Choroid plexus epithelial cell (primary cell): Measurements from ENCODE around the gene AMMECR1.
A peak's percentile ranks its signal among the peaks of the same experiment; 100 is the strongest.

Experiments
- DNase-seq: peaks from one replicate; pipeline ENCODE4 v3.0.0-alpha.2; 2010; ENCODE audit warnings: low read depth
- H3K4me3 ChIP-seq: 2 replicates; pipeline ENCODE4 v1.5.1; 2011; ENCODE audit warnings: low read depth, mild to moderate bottlenecking, control low read depth, low read length, moderate library complexity
- CTCF ChIP-seq: conservative IDR thresholded peaks from 2 replicates; pipeline ENCODE4 v1.5.1; 2011; ENCODE audit warnings: low read depth, mild to moderate bottlenecking, control low read depth, inconsistent platforms, low read length, moderate library complexity

The AMMECR1 gene

GRCh38 chrX:110321081-110321480 lies 3.2 kb upstream of the AMMECR1 start:
- no peak overlapping the region for H3K4me3 ChIP-seq
- DNase-seq = no peak
- no peak for TF ChIP-seq CTCF

DNA sequence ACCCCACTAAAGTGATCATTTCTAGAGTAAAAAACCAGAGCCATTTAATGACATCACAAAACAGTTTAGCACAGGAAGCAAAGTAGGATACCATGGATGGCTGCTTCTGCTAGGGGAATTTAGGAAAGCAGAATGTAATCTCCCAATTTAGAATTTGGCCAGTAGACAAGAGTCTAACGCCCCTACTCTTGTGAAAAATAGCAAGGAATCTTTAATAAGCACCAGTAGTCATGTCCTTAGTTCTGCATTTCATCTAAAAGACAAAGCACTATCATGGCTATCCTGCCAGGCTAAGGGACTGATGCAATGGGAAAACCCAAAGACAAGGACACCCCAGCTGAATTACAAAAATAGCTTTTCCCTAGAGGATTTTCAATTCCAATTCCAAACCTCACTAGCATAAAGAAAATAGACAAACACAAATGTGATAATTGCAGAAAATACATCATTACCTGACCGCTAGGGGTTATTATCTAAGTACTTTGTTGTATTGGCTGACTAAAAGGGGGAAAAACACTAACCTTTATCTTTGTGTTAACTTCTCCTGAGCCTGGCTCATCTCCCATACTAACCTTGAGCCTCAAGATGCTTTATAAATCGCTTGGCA lies 2.6 kb upstream of the AMMECR1 start:
- DNase-seq = no peak
- no peak overlapping the region for H3K4me3 ChIP-seq
- no peak for TF ChIP-seq CTCF

- no peak for DNase-seq
- peak overlapping the region; percentile 77 for H3K4me3 ChIP-seq
- no peak for TF ChIP-seq CTCF
These were observed 731 bp upstream of the AMMECR1 start for GRCh38 chrX:110318664-110318968.

GRCh38 chrX:110317061-110317819 lies 645 bp downstream of the AMMECR1 start:
- DNase-seq = no peak
- no peak for TF ChIP-seq CTCF
- peak overlapping the region; percentile 77 for H3K4me3 ChIP-seq

DNA sequence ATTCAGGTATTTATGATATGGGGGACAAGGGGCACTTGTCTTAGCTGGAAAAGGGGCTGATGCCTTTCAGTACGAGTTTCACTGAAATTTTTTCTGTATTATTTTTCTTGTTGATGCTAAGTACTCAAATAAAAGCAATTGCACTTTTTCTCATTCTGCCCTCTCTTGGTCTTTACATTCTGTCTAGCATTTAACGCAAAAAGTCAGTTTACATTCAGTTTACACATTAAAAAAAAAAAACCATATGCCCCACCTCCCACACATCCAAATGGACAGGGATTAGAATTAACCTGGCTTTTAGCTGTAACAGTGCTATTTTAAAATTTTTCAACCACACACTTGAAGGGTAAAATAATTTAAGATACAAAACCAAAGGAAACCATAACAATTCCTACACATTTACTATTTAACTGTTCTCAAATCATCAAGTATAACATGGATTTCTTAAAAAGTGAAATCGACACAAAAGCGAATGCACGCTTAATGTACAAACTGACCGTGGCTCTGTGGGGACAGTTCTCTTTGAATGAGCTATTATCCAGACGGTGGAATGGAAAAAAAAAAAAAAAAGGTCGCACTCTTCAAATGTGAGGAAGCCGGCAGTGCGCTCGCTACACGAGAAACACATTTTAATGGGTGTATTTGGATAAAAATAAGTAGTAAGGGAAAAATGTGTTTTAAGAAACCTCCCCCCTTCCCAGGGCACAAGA lies 1.4 kb downstream of the AMMECR1 start:
- DNase-seq = no peak
- no peak for TF ChIP-seq CTCF
- peak overlapping the region; percentile 77 for H3K4me3 ChIP-seq

DNA sequence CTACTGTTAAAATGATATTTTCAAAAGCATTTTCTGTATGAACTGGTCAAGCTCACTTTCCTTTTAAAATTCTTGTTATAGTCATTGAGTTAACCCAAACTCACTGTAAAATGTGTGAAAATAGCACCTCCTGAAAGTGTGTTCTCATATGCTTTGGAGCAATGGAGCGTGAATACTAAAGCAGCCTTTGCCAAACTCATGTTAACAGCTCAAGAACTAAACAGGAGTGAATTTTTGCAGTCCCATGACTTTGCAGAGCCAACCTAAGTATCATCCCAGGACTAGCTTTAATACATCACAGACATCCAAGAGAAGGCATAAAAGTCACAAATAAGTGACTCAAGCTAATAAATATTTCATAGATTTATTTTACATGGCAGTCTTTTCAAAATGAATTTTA lies 2.3 kb downstream of the AMMECR1 start:
- no peak for DNase-seq
- TF ChIP-seq CTCF = no peak
- H3K4me3 ChIP-seq = peak overlapping the region; percentile 77
